HUDEP-2 (cell line): Measurements from ENCODE around the gene NAPEPLD.
A peak's percentile ranks its signal among the peaks of the same experiment; 100 is the strongest.
"Not testable (repeated sequence)": the region's sequence is repeated elsewhere in the genome, so short reads cannot be mapped to it uniquely, and the experiment has no call there.

Experiments
- DNase-seq, 76 experiments: peaks; one replicate each; lab custom pipeline; 2025; ENCODE audit not compliant: unreplicated experiment in 76 of 76; lab: John Stamatoyannopoulos, UW

NAPEPLD gene

GRCh38 chr7:103116511-103116910 lies 32.4 kb downstream of the NAPEPLD start:
- no peak for DNase-seq

- no peak for DNase-seq
Measured at GRCh38 chr7:103115771-103116170, 33.1 kb downstream of the NAPEPLD start.

DNA sequence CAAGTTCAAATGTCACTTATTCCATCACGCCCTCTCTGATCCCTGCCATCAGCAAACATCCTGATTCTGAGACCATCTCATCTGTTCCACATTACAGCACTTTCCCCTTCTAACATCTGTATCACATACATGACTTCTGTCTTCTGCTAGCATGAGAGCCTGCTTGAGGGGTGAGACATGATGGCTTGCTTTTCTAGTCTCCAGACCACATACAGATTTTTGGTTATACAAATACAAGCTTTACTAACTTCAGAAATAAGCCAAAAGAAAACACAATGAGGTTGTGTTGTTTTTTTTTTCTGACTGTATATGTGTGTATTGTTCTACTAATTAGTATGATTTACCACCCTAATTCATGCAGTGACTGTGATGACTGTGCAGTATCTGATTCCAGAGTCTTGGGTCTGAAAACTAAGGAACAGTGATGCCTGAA lies 34.3 kb downstream of the NAPEPLD start:
- no peak for DNase-seq

DNA sequence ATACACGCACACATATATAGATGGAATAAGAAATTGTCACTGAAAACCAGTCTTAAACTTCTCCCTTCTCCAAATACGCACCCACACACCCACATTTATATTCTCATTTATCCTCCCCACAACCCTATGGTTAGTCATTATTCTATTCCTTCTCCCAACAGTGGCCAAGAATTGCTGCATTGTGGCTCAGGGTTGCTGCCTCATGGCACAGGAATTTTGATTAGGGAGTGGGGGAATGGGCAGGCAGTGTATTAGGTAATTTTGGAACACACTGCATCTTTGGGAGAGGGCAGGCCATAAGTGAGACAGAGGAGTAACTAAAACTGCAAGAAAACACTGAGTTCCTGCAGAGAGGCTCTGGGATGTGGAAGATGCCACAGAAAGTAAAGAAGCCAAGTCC lies 35.7 kb downstream of the NAPEPLD start:
- no peak for DNase-seq

GRCh38 chr7:103106703-103107070 lies 42.2 kb downstream of the NAPEPLD start:
- not testable (repeated sequence) for DNase-seq

GRCh38 chr7:103106005-103106702 lies 42.7 kb downstream of the NAPEPLD start:
- no peak for DNase-seq

- DNase-seq, result no peak
Measured at GRCh38 chr7:103101543-103101942, 47.4 kb downstream of the NAPEPLD start.

- no peak for DNase-seq
Measured at GRCh38 chr7:103100348-103100747, 48.6 kb downstream of the NAPEPLD start.

GRCh38 chr7:103097041-103097440 lies 51.9 kb downstream of the NAPEPLD start:
- DNase-seq, result peak in 13 of 76 experiments; percentile 2 to 54 (median 15)

GRCh38 chr7:103095558-103095957 lies 53.3 kb downstream of the NAPEPLD start:
- DNase-seq, result not testable (repeated sequence)

DNA sequence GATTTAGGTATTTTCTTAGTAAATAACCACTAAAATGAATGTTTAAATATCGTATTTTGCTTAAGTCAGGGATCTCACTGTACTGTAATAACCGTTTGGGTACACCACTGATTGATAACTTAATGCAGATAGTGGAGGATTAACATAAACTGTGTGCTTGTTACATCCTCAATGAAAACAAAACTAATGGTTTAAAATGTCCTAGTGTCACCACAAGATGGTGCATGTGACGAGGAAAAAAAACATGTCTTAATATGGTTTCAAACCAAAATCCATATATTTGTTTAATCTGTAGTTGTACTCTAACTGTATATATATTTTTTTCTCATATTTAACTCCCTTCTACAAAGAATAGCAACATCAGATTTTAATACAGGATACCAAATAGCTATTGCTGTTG lies 54.8 kb downstream of the NAPEPLD start:
- DNase-seq, result peak in 3 of 76 experiments; percentile 1 to 7 (median 7)

- DNase-seq, result no peak
Measured at GRCh38 chr7:103093429-103093828, 55.5 kb downstream of the NAPEPLD start.

DNA sequence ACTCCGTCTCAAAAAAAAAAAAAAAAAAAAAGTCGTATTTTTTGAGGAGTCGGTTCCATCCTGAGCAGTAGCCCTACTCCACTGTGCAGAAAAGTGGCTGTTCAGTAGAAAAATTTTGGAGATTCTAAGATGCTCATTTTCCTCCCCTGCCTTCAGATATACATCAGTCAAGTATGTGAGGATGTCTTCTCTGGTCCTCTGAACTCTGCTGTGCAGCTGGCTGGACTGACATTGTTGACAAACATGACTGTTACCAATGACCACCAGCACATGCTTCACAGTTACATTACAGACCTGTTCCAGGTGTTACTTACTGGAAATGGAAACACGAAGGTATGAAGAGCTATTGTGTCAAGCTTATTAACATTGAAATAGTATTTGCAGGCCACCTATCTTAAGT lies 56.6 kb downstream of the NAPEPLD start:
- not testable (repeated sequence) for DNase-seq

GRCh38 chr7:103083210-103083609 lies 65.7 kb downstream of the NAPEPLD start:
- DNase-seq, result no peak

GRCh38 chr7:103082497-103082896 lies 66.4 kb downstream of the NAPEPLD start:
- DNase-seq, result no peak

DNA sequence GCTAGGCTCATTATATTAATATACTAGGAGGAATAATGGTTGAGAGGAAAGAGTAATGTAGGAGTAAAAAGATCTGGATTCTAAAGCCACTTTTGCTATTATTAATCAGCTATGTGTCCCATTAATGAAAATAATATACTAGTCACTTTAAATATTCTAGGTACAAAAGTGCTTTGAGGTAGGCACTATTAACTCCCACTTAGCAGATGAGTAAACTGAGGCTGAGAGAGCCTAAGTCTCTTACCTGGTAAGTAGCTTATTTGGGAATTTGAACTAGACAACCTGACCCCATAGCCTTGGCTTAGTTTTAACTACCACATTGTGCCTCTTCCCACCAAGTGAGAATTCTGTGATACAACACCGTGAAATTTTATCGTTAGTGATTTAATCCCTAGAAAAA lies 68.0 kb downstream of the NAPEPLD start:
- DNase-seq, result no peak

DNA sequence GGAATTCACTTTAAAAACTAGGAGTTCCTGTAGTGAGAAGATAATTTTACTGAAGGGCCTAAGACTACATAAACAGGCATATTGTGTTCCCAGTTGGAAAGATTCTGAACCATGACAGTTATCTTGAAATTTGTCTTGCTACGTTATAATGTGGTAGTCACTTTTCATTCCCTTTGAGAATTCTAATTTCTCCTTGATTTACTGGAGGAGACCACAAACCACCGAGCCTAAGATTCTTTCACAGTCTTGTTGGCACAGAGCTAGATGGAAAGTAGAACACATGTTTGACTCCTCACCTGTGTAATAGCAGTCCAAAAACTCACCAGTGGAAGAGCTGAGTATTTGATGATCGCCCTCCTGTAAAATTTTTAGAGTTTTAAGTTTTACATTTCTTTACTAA lies 69.1 kb downstream of the NAPEPLD start:
- no peak for DNase-seq

- not testable (repeated sequence) for DNase-seq
Measured at GRCh38 chr7:103078226-103078625, 70.7 kb downstream of the NAPEPLD start.

DNA sequence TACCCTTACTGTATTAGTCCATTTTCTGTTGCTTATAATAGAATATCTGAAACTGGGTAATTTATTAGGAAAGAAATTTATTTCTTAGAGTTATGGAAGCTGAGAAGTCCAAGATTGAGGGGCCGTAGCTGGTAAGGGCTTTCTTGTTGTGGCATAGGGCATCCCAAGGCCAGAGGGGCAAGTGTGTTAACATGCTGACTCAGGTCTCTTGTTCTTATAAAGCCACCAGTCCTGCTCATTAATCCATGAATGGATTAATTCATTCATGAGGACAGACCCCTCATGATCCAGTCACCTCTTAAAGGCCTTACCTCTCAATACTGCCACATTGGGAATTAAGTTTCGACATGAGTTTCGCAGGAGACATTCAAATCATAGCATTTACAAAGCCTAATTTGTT lies 71.6 kb downstream of the NAPEPLD start:
- DNase-seq, result no peak

- no peak for DNase-seq
Measured at GRCh38 chr7:103076764-103077163, 72.1 kb downstream of the NAPEPLD start.

DNA sequence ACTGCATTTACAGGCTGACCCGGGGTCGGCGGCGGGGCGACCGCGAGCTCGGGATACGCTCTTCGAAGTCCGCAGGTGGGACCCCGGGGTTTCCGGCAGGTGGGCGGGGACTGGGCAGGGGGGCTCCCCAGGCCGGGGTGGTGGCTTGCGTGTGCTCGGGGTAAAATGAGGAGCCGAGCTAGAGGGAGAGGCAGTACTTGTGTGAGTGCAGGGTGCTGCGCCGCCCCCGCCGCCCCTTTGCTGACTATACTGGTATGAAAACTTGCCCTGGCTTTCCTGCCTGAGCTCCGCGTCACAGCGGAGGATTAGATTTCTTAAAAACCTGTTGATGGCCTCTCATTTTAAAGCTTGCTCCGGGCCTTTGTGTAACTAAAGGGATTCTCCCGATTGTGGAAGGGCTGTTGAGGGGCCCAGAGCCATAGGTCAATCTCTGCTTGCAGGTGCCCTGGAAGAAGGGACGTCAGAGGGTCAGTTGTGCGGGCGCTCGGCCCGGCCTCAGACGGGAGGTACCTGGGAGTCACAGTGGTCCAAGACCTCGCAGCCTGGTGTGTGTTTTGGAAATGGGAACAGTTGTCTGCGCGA lies 73.5 kb downstream of the NAPEPLD start:
- peak in 24 of 76 experiments; percentile 2 to 55 (median 24) for DNase-seq
